ENCODE measurements around the gene KRTAP10-6.
"Not testable (repeated sequence)": the region's sequence is repeated elsewhere in the genome, so short reads cannot be mapped to it uniquely, and the experiment has no call there.

KRTAP10-6 gene

GRCh38 chr21:44601596-44602462 is 9.5 kb upstream of the KRTAP10-6 start:
- no peak for TF ChIP-seq CTCF (IDR thresholded peaks at IDR 0.05; ENCODE audit: low read depth, low read length)

DNA sequence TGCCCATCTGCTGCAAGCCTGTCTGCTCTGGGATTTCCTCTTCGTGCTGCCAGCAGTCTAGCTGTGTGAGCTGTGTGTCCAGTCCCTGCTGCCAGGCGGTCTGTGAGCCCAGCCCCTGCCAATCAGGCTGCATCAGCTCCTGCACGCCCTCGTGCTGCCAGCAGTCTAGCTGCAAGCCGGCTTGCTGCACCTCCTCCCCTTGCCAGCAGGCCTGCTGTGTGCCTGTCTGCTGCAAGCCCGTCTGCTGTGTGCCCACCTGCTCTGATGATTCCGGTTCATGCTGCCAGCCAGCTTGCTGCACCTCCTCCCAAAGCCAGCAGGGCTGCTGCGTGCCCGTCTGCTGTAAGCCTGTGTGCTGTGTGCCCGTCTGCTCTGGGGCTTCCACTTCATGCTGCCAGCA is 8.8 kb upstream of the KRTAP10-6 start:
- not testable (repeated sequence) for H3K27me3 ChIP-seq (ENCODE audit: insufficient read depth, low read depth, severe bottlenecking); H3K27ac ChIP-seq; H3K4me3 ChIP-seq (ENCODE audit: low read depth, low read length); H3K36me3 ChIP-seq; DNase-seq
- H3K9me3 ChIP-seq (ENCODE audit: severe bottlenecking), result peaks cover 13% of the 10 kb centered on the region

More at GRCh38 chr21:44601596-44602462, 9.5 kb upstream of the KRTAP10-6 start:
- no peak overlapping the region for H3K4me3 ChIP-seq (ENCODE audit: low read depth, low read length)
- H3K36me3 ChIP-seq, result no peaks in the 10 kb centered on the region
- no peaks in the 10 kb centered on the region for H3K27me3 ChIP-seq (ENCODE audit: insufficient read depth, low read depth, severe bottlenecking)
- peak; percentile 38 for DNase-seq
- peaks cover 13% of the 10 kb centered on the region for H3K9me3 ChIP-seq (ENCODE audit: severe bottlenecking)
- no peak overlapping the region for H3K27ac ChIP-seq

DNA sequence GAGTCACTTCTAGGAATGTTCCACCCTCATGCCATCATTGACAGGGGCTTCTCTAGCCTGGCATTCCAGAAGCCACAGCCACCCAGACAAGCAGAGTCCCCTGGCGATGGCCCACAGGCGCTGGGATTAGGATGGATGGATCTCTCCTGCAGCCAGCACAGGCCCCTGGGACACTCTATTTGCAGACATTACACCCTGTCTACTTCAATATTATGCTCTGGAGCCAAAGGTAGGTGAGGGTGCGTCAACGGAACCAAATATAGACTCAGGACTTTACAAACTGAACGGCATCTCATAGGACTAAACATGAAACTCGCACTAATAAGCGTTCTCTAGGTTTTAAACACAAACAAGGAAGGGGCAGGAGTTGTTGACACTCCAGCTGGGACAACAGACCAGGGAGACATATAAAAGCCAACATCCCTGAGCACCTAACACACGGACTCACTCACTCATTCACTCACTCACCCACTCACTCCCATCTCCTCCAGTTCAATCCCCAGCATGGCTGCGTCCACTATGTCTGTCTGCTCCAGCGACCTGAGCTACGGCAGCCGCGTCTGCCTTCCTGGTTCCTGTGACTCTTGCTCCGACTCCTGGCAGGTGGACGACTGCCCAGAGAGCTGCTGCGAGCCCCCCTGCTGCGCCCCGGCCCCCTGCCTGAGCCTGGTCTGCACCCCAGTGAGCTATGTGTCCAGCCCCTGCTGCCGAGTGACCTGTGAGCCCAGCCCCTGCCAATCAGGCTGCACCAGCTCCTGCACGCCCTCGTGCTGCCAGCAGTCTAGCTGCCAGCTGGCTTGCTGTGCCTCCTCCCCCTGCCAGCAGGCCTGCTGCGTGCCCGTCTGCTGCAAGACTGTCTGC is 8.0 kb upstream of the KRTAP10-6 start, which contains the start of gene KRTAP10-7:
KRTAP10-7 (plus strand) TSS at position 480 of the 861 bp plus-strand sequence; CDS start at position 505, 25 bp downstream.
- not testable (repeated sequence) for H3K4me3 ChIP-seq (ENCODE audit: low read depth, low read length); H3K36me3 ChIP-seq; DNase-seq; H3K27ac ChIP-seq; H3K27me3 ChIP-seq (ENCODE audit: insufficient read depth, low read depth, severe bottlenecking)
- peaks cover 13% of the 10 kb centered on the region for H3K9me3 ChIP-seq (ENCODE audit: severe bottlenecking)

GRCh38 chr21:44599264-44600029 is 7.1 kb upstream of the KRTAP10-6 start:
- peaks cover 10% of the 10 kb centered on the region for H3K9me3 ChIP-seq (ENCODE audit: severe bottlenecking)
- no peak overlapping the region for H3K27ac ChIP-seq
- H3K27me3 ChIP-seq (ENCODE audit: insufficient read depth, low read depth, severe bottlenecking), result no peaks in the 10 kb centered on the region
- no peak overlapping the region for H3K4me3 ChIP-seq (ENCODE audit: low read depth, low read length)
- DNase-seq, result no peak
- TF ChIP-seq CTCF (IDR thresholded peaks at IDR 0.05; ENCODE audit: low read depth, low read length), result no peak
- no peaks in the 10 kb centered on the region for H3K36me3 ChIP-seq

DNA sequence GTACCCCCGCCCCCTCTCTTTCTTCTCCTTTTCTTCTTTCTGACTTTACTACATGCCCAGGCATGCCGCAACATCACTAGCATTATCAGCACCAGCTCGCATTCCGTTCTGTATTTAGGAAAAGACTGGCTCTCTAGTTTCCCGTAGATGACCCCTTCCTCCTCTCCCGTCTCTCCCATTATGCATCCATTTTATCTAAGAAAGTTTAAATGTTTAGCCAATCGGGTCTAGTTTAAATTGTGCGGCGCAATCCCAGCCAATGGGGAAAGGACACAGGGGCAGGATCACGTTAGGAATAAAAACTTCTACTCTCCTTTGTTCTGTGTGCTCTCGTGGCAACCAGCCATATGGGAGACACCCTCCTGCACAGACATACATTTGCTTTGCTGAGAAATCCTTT is 5.8 kb upstream of the KRTAP10-6 start:
- no peaks in the 10 kb centered on the region for H3K36me3 ChIP-seq
- H3K27ac ChIP-seq, result 0 out of 2 replicates have a peak overlapping the region, but pooled peaks have one; percentile 1
- no peak for DNase-seq
- peaks cover 4% of the 10 kb centered on the region for H3K9me3 ChIP-seq (ENCODE audit: severe bottlenecking)
- TF ChIP-seq CTCF (IDR thresholded peaks at IDR 0.05; ENCODE audit: low read depth, low read length), result no peak
- no peak overlapping the region for H3K4me3 ChIP-seq (ENCODE audit: low read depth, low read length)
- H3K27me3 ChIP-seq (ENCODE audit: insufficient read depth, low read depth, severe bottlenecking), result no peaks in the 10 kb centered on the region

DNA sequence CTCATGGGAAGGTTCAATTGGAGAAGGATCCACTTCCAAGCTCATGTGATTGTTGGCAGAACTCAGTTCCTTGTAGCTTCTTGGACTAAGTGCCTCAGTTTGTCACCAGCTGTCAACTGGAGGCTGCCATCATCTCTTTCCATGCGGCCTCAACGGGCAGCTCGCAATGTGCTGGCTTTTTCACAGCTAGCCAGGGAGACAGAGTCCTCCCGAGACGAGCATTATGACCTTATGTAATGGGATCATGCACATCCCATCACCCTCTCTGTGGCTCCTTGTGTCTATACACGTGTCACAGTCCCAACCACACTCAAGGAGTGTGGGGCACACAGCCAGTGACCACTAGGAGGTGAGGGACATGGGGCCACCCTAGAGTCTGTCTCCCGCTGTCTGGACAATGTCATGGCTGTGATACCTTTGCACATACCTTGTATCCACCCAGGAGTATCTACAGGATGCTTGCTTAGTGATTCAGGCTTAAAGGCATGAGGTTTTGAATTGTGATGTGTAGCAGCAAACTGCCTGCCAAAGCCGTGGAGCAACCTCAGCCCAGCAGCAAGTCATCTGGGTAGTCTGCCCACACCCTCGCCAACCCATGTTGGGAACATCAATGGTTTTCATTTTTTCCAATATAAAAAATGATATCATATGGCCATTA is 3.9 kb upstream of the KRTAP10-6 start:
- Histone ChIP-seq H3K9me3 (ENCODE audit: severe bottlenecking) (peaks cover 4% of the 10 kb centered on the region), H3K4me3 (ENCODE audit: low read depth, low read length) (no peak overlapping the region), H3K27ac (no peak overlapping the region), H3K36me3 (no peaks in the 10 kb centered on the region), H3K27me3 (ENCODE audit: insufficient read depth, low read depth, severe bottlenecking) (no peaks in the 10 kb centered on the region)
- no peak for DNase-seq
- no peak for TF ChIP-seq CTCF (IDR thresholded peaks at IDR 0.05; ENCODE audit: low read depth, low read length)

All from WERI-Rb-1 (cell line).